Daoy (cell line): ENCODE measurements around the gene PSMA6. TPM values are rescaled to one million over a fixed set of nuclear protein-coding genes. Genes with fewer than 3 reads are reported as not detected.
"Not testable (repeated sequence)": the region's sequence is repeated elsewhere in the genome, so short reads cannot be mapped to it uniquely, and the experiment has no call there.

Experiments used
- DNase-seq: peaks from one replicate; pipeline ENCODE4 v3.0.0-alpha.2; 2015; ENCODE audit warnings: low read depth
- total RNA-seq: library from RNA; depleted of rRNA; stranded (reverse); fragments of >200 nt; shearing (Covaris generic); gene quantifications from 2 replicates; pipeline ENCODE4 v1.2.3, GENCODE V29; 2014; rRNA removed

The PSMA6 gene
- total RNA-seq = 865 and 878 TPM in 2 replicates

GRCh38 chr14:35292051-35292769, at the start of gene PSMA6:
Gene PSMA6 (plus strand): TSS chr14:35292382. CDS start chr14:35292477, 95 bp downstream.
- DNase-seq = peak; percentile 100

- no peak for DNase-seq
Measured at GRCh38 chr14:35242599-35243311, 49.4 kb upstream of the PSMA6 start.

- DNase-seq = no peak
Measured at GRCh38 chr14:35243956-35244355, 48.2 kb upstream of the PSMA6 start.

GRCh38 chr14:35244542-35244941, 47.6 kb upstream of the PSMA6 start:
- DNase-seq = no peak

- DNase-seq = no peak
Measured at GRCh38 chr14:35245051-35245450, 47.1 kb upstream of the PSMA6 start.

GRCh38 chr14:35247777-35248475, 44.3 kb upstream of the PSMA6 start:
- no peak for DNase-seq

GRCh38 chr14:35248476-35248788, 43.8 kb upstream of the PSMA6 start:
- no peak for DNase-seq

- DNase-seq = no peak
Measured at GRCh38 chr14:35250319-35250718, 41.9 kb upstream of the PSMA6 start.

GRCh38 chr14:35252451-35252868, 39.7 kb upstream of the PSMA6 start:
- no peak for DNase-seq

- not testable (repeated sequence) for DNase-seq
Measured at GRCh38 chr14:35253056-35253455, 39.1 kb upstream of the PSMA6 start.

GRCh38 chr14:35254034-35254622, 38.1 kb upstream of the PSMA6 start:
- DNase-seq = not testable (repeated sequence)

GRCh38 chr14:35254736-35255135, 37.4 kb upstream of the PSMA6 start:
- DNase-seq = peak; percentile 22

- no peak for DNase-seq
Measured at GRCh38 chr14:35255711-35256110, 36.5 kb upstream of the PSMA6 start.

GRCh38 chr14:35257809-35258208, 34.4 kb upstream of the PSMA6 start:
- no peak for DNase-seq

- no peak for DNase-seq
Measured at GRCh38 chr14:35258420-35258819, 33.8 kb upstream of the PSMA6 start.

- no peak for DNase-seq
Measured at GRCh38 chr14:35261774-35262173, 30.4 kb upstream of the PSMA6 start.

- no peak for DNase-seq
Measured at GRCh38 chr14:35262436-35262835, 29.7 kb upstream of the PSMA6 start.

- no peak for DNase-seq
Measured at GRCh38 chr14:35268946-35269345, 23.2 kb upstream of the PSMA6 start.

- no peak for DNase-seq
Measured at GRCh38 chr14:35274805-35275204, 17.4 kb upstream of the PSMA6 start.

GRCh38 chr14:35277179-35277578, 15.0 kb upstream of the PSMA6 start:
- no peak for DNase-seq

- no peak for DNase-seq
Measured at GRCh38 chr14:35279369-35279768, 12.8 kb upstream of the PSMA6 start.

- DNase-seq = no peak
Measured at GRCh38 chr14:35281341-35281740, 10.8 kb upstream of the PSMA6 start.
